Measurements from ENCODE around the gene KLHL11.
"Not testable (repeated sequence)": the region's sequence is repeated elsewhere in the genome, so short reads cannot be mapped to it uniquely, and the experiment has no call there.

The KLHL11 gene

DNA sequence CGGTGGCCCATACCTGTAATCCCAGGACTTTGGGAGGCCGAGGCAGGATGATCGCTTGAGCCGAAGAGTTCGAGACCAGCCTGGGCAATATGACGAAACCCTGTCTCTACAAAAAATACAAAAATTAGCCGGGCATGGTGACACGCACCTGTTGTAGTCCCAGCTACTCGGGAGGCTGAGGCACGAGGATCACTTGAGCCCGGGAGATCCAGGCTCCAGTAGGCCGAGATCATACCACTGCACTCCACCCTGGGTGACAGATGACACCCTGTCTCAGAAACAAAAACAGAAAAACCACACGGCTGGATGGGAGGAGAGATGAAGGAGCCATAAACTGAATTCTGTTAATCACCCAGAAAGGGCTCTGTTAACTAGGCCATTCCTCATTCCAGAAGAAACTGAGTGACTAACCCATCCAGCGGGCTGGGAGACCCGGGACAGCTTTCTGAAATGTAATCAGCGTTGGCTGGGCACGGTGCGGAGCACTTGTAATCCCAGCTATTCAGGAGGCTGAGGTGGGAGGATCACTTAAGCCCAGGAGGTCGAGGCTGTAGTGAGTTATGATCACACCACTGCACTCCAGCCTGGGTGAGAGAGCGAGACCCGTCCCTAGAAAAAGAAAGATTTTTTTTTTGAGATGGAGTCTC lies 28.6 kb downstream of the KLHL11 start:
- ATAC-seq = no peak
- TF ChIP-seq CREB5 (CRISPR knock-in tag; IDR thresholded peaks at IDR 0.05; ENCODE audit: low read depth) (no peak), ISL1 (CRISPR knock-in tag; IDR thresholded peaks at IDR 0.05) (no peak), OSR1 (CRISPR knock-in tag; IDR thresholded peaks at IDR 0.05) (no peak), PPARA (CRISPR knock-in tag; IDR thresholded peaks at IDR 0.05; ENCODE audit: borderline replicate concordance) (no peak), TOX (CRISPR knock-in tag; IDR thresholded peaks at IDR 0.05; ENCODE audit: borderline replicate concordance) (no peak)
- TF ChIP-seq, protein P1, sequence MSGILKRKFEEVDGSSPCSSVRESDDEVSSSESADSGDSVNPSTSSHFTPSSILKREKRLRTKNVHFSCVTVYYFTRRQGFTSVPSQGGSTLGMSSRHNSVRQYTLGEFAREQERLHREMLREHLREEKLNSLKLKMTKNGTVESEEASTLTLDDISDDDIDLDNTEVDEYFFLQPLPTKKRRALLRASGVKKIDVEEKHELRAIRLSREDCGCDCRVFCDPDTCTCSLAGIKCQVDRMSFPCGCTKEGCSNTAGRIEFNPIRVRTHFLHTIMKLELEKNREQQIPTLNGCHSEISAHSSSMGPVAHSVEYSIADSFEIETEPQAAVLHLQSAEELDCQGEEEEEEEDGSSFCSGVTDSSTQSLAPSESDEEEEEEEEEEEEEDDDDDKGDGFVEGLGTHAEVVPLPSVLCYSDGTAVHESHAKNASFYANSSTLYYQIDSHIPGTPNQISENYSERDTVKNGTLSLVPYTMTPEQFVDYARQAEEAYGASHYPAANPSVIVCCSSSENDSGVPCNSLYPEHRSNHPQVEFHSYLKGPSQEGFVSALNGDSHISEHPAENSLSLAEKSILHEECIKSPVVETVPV (CRISPR knock-in tag; IDR thresholded peaks at IDR 0.05) = no peak

- no peak for TF ChIP-seq OSR1 (CRISPR knock-in tag; IDR thresholded peaks at IDR 0.05)
- TF ChIP-seq, protein P2, sequence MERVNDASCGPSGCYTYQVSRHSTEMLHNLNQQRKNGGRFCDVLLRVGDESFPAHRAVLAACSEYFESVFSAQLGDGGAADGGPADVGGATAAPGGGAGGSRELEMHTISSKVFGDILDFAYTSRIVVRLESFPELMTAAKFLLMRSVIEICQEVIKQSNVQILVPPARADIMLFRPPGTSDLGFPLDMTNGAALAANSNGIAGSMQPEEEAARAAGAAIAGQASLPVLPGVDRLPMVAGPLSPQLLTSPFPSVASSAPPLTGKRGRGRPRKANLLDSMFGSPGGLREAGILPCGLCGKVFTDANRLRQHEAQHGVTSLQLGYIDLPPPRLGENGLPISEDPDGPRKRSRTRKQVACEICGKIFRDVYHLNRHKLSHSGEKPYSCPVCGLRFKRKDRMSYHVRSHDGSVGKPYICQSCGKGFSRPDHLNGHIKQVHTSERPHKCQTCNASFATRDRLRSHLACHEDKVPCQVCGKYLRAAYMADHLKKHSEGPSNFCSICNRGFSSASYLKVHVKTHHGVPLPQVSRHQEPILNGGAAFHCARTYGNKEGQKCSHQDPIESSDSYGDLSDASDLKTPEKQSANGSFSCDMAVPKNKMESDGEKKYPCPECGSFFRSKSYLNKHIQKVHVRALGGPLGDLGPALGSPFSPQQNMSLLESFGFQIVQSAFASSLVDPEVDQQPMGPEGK (CRISPR knock-in tag; IDR thresholded peaks at IDR 0.05; ENCODE audit: borderline replicate concordance) = no peak
- TF ChIP-seq, protein P1 (CRISPR knock-in tag; IDR thresholded peaks at IDR 0.05) = no peak
- TF ChIP-seq ZC3H10 (CRISPR knock-in tag; IDR thresholded peaks at IDR 0.05) = no peak
- TF ChIP-seq TSHZ2 (CRISPR knock-in tag; IDR thresholded peaks at IDR 0.05) = no peak
- no peak for TF ChIP-seq CSDC2 (CRISPR knock-in tag; IDR thresholded peaks at IDR 0.05)
- no peak for TF ChIP-seq ZNF565 (CRISPR knock-in tag; conservative IDR thresholded peaks at IDR 0.05; ENCODE audit: low read depth)
- ATAC-seq = peak; percentile 93
Measured at GRCh38 chr17:41835800-41836549, 29.2 kb downstream of the KLHL11 start, which contains the start of gene NT5C3B. Gene NT5C3B, minus strand, starts transcription at chr17:41836232. Its CDS starts 39 bp downstream, at chr17:41836193.

DNA sequence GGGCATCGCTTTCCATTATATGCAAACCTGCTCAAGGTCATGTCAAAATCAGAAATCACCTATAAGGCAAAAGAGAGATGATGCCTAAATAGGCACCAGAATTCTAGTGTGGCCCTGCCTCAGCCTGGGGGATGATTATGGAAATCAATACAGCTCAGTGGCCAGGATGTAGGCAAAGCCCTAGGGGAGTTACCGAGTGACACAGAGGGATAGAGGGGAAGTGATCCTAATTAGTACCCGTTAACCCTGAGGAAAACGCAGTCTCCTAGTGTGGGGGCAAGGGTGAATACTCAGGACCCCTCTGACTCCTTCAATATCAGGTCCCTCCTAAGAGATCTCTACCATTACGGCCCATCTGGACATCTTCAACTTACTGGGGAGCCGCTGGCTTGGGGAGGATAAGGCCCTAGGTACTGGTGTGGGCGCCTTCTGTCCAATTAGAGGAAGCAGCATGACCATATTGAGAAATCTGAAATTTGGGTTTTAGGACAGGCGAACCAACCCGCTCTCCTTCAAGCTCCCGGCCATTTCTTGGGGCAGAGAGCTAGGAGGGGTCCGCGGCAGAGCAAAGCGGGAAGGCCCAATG lies 29.9 kb downstream of the KLHL11 start:
- TF ChIP-seq ZFP3 (CRISPR knock-in tag; IDR thresholded peaks at IDR 0.05) = no peak
- no peak for TF ChIP-seq TOX (CRISPR knock-in tag; IDR thresholded peaks at IDR 0.05; ENCODE audit: borderline replicate concordance)
- TF ChIP-seq, protein P1 (CRISPR knock-in tag; IDR thresholded peaks at IDR 0.05) = no peak
- no peak for TF ChIP-seq RARB (CRISPR knock-in tag; IDR thresholded peaks at IDR 0.05)
- no peak for TF ChIP-seq ESRRG (CRISPR knock-in tag; IDR thresholded peaks at IDR 0.05)
- TF ChIP-seq OSR1 (CRISPR knock-in tag; IDR thresholded peaks at IDR 0.05) = no peak
- ATAC-seq = peak; percentile 60

DNA sequence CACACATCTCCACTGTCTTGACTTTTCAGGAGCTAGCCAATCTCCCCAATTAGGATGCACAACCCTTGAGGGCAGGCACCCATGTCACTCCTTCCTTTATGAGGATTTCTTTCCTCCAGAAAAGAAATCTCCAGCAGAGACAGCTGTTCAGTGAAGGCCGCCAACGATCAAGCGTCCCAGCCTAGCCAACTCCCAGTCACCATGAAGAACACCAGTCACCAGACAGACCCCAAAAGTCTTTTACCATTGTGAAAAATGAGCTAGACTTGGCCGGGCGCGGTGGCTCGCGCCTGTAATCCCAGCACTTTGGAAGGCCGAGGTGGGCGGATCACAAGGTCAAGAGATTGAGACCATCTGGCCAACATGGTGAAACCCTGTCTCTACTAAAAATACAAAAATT lies 35.3 kb downstream of the KLHL11 start:
- not testable (repeated sequence) for ATAC-seq
